Measurements from ENCODE around the gene TCP11L2.
A peak's percentile ranks its signal among the peaks of the same experiment; 100 is the strongest.
"Not testable (repeated sequence)": the region's sequence is repeated elsewhere in the genome, so short reads cannot be mapped to it uniquely, and the experiment has no call there.

The TCP11L2 gene

GRCh38 chr12:106285982-106286381, 16.6 kb upstream of the TCP11L2 start:
- no peak for DNase-seq

- DNase-seq = not testable (repeated sequence)
These were observed 15.9 kb upstream of the TCP11L2 start for GRCh38 chr12:106286576-106287162.

- no peak for DNase-seq
These were observed 15.2 kb upstream of the TCP11L2 start for GRCh38 chr12:106287364-106287763.

- no peak for DNase-seq
These were observed 14.4 kb upstream of the TCP11L2 start for GRCh38 chr12:106288101-106288493.

GRCh38 chr12:106288494-106289195, 13.9 kb upstream of the TCP11L2 start:
- DNase-seq = peak; percentile 89

- peak; percentile 28 for DNase-seq
These were observed 13.3 kb upstream of the TCP11L2 start for GRCh38 chr12:106289196-106289681.

GRCh38 chr12:106290666-106291065, 11.9 kb upstream of the TCP11L2 start:
- no peak for DNase-seq

GRCh38 chr12:106291342-106291741, 11.2 kb upstream of the TCP11L2 start:
- no peak for DNase-seq

GRCh38 chr12:106292339-106292738, 10.2 kb upstream of the TCP11L2 start:
- DNase-seq = no peak

- peak; percentile 87 for DNase-seq
These were observed 6.2 kb upstream of the TCP11L2 start for GRCh38 chr12:106296179-106296877.

GRCh38 chr12:106297075-106297474, 5.5 kb upstream of the TCP11L2 start:
- DNase-seq = no peak

- no peak for DNase-seq
These were observed 4.9 kb upstream of the TCP11L2 start for GRCh38 chr12:106297681-106298080.

GRCh38 chr12:106299202-106299774, 3.2 kb upstream of the TCP11L2 start:
- DNase-seq = no peak

- DNase-seq = no peak
These were observed 1.8 kb upstream of the TCP11L2 start for GRCh38 chr12:106300761-106301160.

GRCh38 chr12:106301241-106301610, 1.3 kb upstream of the TCP11L2 start:
- DNase-seq = no peak

GRCh38 chr12:106301611-106302321, 767 bp upstream of the TCP11L2 start:
- peak; percentile 21 for DNase-seq

- peak; percentile 61 for DNase-seq
These were observed 778 bp downstream of the TCP11L2 start for GRCh38 chr12:106303202-106303820.

GRCh38 chr12:106304001-106304421, 1.5 kb downstream of the TCP11L2 start:
- no peak for DNase-seq

- DNase-seq = no peak
These were observed 2.3 kb downstream of the TCP11L2 start for GRCh38 chr12:106304797-106305196.

- DNase-seq = no peak
These were observed 2.8 kb downstream of the TCP11L2 start for GRCh38 chr12:106305376-106305775.

GRCh38 chr12:106307181-106307580, 4.6 kb downstream of the TCP11L2 start:
- no peak for DNase-seq

- DNase-seq = no peak
These were observed 5.6 kb downstream of the TCP11L2 start for GRCh38 chr12:106308121-106308520.
